ENCODE data around the gene CLIC4. TPM values are rescaled to one million over a fixed set of nuclear protein-coding genes. Genes with fewer than 3 reads are reported as not detected.
"Not testable (repeated sequence)": the region's sequence is repeated elsewhere in the genome, so short reads cannot be mapped to it uniquely, and the experiment has no call there.

The CLIC4 gene
- total RNA-seq, 4 donors from 2014 or later: 37.3 to 74.5 (median 45.6) TPM

DNA sequence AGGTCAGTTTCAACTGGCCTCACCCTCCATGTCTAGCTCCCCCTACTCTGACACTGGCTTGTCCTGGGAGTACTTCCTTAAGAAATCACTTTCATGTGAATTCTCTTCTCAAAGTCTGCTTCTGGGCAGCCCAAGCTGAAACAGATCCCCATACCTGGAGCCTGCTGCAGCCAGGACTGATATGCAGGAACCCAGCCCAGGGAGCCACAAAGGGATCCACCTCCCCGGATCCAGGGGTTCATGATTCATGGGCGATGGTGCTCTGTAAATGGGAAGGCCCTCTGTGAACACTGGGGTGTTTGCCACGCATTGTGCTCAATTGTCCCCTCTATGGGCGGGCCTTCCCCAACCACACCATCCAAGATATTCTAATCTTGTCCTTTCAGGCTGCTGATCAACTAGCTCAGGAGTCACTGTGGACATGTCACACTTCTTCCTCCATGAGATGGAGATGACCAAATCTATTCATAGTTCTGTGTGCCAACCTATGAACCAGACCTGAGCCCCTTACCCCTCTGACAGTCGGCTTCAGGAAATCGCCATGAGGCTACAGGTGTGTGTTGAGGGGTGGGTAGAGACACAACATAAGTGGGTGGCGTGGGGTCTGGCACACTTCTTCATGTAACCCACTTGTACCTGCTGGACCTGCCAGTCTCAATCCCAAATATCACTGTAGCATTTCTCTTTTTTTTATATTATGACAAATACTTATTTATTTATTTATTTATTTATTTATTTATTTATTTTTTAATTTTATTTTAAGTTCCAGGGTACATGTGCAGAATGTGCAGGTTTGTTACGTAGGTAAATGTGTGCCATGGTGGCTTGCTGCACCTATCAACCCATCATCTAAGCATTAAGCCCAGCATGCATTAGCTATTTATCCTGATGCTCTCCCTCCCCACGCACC lies 143.1 kb downstream of the CLIC4 start:
- ATAC-seq (no peak), DNase-seq (no peak)
- intact Hi-C loops (cut with DNase I; ENCODE audit: low total_unique reads) (no loop called here), in situ Hi-C loops (cut with MboI; ENCODE audit: low sequenced_read_pairs in 4 of 4) (no loop called here)
- Histone ChIP-seq H3K27me3 (peaks cover 0 to under 1% (median 0%) of the 10 kb centered on the region in 3 donors), H3K27ac (no peak overlapping the region), H3K9me3 (no peaks in the 10 kb centered on the region), H3K36me3 (no peaks in the 10 kb centered on the region), H3K4me1 (no peaks in the 10 kb centered on the region), H3K4me3 (no peak overlapping the region)
- TF ChIP-seq, protein P1, sequence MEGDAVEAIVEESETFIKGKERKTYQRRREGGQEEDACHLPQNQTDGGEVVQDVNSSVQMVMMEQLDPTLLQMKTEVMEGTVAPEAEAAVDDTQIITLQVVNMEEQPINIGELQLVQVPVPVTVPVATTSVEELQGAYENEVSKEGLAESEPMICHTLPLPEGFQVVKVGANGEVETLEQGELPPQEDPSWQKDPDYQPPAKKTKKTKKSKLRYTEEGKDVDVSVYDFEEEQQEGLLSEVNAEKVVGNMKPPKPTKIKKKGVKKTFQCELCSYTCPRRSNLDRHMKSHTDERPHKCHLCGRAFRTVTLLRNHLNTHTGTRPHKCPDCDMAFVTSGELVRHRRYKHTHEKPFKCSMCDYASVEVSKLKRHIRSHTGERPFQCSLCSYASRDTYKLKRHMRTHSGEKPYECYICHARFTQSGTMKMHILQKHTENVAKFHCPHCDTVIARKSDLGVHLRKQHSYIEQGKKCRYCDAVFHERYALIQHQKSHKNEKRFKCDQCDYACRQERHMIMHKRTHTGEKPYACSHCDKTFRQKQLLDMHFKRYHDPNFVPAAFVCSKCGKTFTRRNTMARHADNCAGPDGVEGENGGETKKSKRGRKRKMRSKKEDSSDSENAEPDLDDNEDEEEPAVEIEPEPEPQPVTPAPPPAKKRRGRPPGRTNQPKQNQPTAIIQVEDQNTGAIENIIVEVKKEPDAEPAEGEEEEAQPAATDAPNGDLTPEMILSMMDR (IDR thresholded peaks at IDR 0.05 in 4 of 5, conservative IDR thresholded peaks at IDR 0.05 in 1 of 5): no peak

DNA sequence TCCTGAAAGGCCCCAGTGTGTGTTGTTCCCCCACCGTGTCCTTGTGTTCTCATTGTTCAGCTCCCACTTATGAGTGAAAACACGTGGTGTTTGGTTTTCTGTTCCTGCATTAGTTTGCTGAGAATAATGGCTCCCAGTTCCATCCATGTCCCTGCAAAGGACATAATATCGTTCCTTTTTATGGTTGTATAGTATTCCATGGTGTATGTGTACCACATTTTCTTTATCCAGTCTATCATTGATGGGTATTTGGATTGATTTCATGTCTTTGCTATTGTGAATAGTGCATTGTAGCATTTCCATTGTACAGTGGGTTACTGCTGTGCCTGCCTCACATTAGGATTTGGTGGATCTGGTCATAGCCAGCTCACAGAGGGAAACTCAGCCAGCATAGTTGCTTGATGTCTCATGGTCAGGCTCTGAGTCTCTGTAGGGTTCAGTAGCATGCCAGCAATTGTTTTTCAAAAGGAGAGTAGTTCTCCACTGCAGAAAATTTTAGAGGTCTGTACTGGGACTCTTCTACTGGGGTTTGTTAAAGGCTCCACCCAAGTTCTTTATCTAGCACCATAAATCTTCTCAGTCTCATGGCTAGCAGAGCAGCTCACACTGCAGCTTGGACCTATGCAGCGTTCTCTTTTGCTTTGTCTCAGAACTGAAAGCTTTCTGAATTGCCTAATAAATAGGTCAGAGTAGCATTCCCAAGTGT lies 143.9 kb downstream of the CLIC4 start:
- H3K9me3 ChIP-seq: no peaks in the 10 kb centered on the region
- intact Hi-C loops (cut with DNase I; ENCODE audit: low total_unique reads) (no loop called here), in situ Hi-C loops (cut with MboI; ENCODE audit: low sequenced_read_pairs in 4 of 4) (no loop called here)
- no peaks in the 10 kb centered on the region for H3K27me3 ChIP-seq
- H3K4me3 ChIP-seq: no peak overlapping the region
- TF ChIP-seq, protein P1 (IDR thresholded peaks at IDR 0.05 in 4 of 5, conservative IDR thresholded peaks at IDR 0.05 in 1 of 5): no peak
- TF ChIP-seq POLR2A (IDR thresholded peaks at IDR 0.05): no peak
- DNase-seq (no peak), ATAC-seq (no peak)
- H3K27ac ChIP-seq: no peak overlapping the region
- no peaks in the 10 kb centered on the region for H3K36me3 ChIP-seq
- no peaks in the 10 kb centered on the region for H3K4me1 ChIP-seq

DNA sequence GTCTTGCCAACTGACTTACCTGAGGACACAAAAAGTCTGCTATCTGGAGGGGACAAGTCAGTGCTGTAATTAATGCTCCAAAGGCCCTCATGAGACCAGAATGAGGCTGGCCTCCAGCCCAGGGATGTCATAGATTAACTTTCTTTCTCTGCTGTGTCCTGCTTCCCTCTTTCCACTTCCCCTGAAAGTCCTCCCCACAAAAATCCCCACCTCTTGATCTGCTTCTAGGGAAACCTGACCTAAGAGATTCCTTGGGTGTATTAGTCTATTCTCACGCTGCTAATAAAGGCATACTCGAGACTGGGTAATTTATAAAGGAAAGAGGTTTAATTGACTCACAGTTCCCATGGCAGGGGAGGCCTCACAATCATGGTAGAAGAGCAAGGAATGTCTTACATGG lies 145.6 kb downstream of the CLIC4 start:
- no peak for DNase-seq
- H3K4me3 ChIP-seq: no peak overlapping the region
- H3K9me3 ChIP-seq: no peaks in the 10 kb centered on the region
- intact Hi-C loops (cut with DNase I; ENCODE audit: low total_unique reads): no loop called here
- H3K4me1 ChIP-seq: no peaks in the 10 kb centered on the region
- no peaks in the 10 kb centered on the region for H3K27me3 ChIP-seq
- no peak overlapping the region for H3K27ac ChIP-seq
- in situ Hi-C loops (cut with MboI; ENCODE audit: low sequenced_read_pairs in 4 of 4): no loop called here
- TF ChIP-seq POLR2A (IDR thresholded peaks at IDR 0.05): no peak
- TF ChIP-seq, protein P1 (IDR thresholded peaks at IDR 0.05 in 4 of 5, conservative IDR thresholded peaks at IDR 0.05 in 1 of 5): no peak
- ATAC-seq: no peak
- H3K36me3 ChIP-seq: no peaks in the 10 kb centered on the region

DNA sequence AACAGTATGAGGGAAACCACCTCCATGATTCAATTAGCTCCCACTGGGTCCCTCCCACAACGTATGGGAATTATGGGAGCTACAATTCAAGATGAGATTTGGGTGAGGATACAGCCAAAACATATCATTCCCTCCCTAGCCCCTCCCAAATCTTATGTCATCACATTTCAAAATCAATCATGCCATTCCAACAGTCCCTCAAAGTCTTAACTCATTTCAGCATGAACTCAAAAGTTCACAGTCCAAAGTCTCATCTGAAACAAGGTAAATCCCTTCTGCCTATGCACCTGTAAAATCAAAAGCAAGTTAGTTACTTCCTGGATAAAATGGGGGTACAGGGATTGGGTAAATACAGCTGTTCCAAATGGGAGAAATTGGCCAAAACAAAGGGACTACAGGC lies 146.1 kb downstream of the CLIC4 start:
- in situ Hi-C loops (cut with MboI; ENCODE audit: low sequenced_read_pairs in 4 of 4); H3K27ac ChIP-seq; H3K4me3 ChIP-seq; DNase-seq; H3K36me3 ChIP-seq; intact Hi-C loops (cut with DNase I; ENCODE audit: low total_unique reads); H3K9me3 ChIP-seq; H3K27me3 ChIP-seq; H3K4me1 ChIP-seq; ATAC-seq: not testable (repeated sequence)
